ENCODE measurements around the gene UTP25. TPM values are rescaled to one million over a fixed set of nuclear protein-coding genes. Genes with fewer than 3 reads are reported as not detected.
A peak's percentile ranks its signal among the peaks of the same experiment; 100 is the strongest.

UTP25 gene
- total RNA-seq, 4 donors from 2014 or later: 6.6 to 18.5 (median 9.2) TPM

- ATAC-seq (ENCODE audit: low FRiP score) (no peak), DNase-seq (ENCODE audit: low spot score) (no peak)
- TF ChIP-seq CTCF (IDR thresholded peaks at IDR 0.05): no peak
These were observed 26.6 kb upstream of the UTP25 start for GRCh38 chr1:209800984-209801834.

- no peak for DNase-seq (ENCODE audit: low spot score)
- no peak for TF ChIP-seq CTCF (IDR thresholded peaks at IDR 0.05)
- ATAC-seq (ENCODE audit: low FRiP score): no peak
These were observed 25.5 kb upstream of the UTP25 start for GRCh38 chr1:209802117-209802779.

- no peak for ATAC-seq (ENCODE audit: low FRiP score)
- no peak for DNase-seq (ENCODE audit: low spot score)
- TF ChIP-seq CTCF (IDR thresholded peaks at IDR 0.05): no peak
These were observed 25.0 kb upstream of the UTP25 start for GRCh38 chr1:209802780-209803152.

GRCh38 chr1:209803568-209803967 is 24.2 kb upstream of the UTP25 start:
- no peak for TF ChIP-seq CTCF (IDR thresholded peaks at IDR 0.05)
- no peak for ATAC-seq (ENCODE audit: low FRiP score)
- no peak for DNase-seq (ENCODE audit: low spot score)

GRCh38 chr1:209805341-209805781 is 22.4 kb upstream of the UTP25 start:
- no peak for TF ChIP-seq CTCF (IDR thresholded peaks at IDR 0.05)
- no peak for DNase-seq (ENCODE audit: low spot score)
- ATAC-seq (ENCODE audit: low FRiP score): no peak

- DNase-seq (ENCODE audit: low spot score): peak; percentile 43
- TF ChIP-seq CTCF (IDR thresholded peaks at IDR 0.05): no peak
- ATAC-seq (ENCODE audit: low FRiP score): peak; percentile 66
These were observed 21.7 kb upstream of the UTP25 start, which contains the start of gene IRF6 for GRCh38 chr1:209805875-209806760. TSS of gene IRF6 (minus strand) at chr1:209806142. CDS start at chr1:209801413, 4,729 bp downstream.

Data from omental fat pad (tissue), 4 donors.